Fibroblast of upper back skin (primary cell): Measurements from ENCODE around the gene DAZ4.
"Not testable (repeated sequence)": the region's sequence is repeated elsewhere in the genome, so short reads cannot be mapped to it uniquely, and the experiment has no call there.

Source experiments
- DNase-seq: peaks from one replicate; pipeline ENCODE4 v3.0.0-alpha.2; 2013

DAZ4 gene, protein sequence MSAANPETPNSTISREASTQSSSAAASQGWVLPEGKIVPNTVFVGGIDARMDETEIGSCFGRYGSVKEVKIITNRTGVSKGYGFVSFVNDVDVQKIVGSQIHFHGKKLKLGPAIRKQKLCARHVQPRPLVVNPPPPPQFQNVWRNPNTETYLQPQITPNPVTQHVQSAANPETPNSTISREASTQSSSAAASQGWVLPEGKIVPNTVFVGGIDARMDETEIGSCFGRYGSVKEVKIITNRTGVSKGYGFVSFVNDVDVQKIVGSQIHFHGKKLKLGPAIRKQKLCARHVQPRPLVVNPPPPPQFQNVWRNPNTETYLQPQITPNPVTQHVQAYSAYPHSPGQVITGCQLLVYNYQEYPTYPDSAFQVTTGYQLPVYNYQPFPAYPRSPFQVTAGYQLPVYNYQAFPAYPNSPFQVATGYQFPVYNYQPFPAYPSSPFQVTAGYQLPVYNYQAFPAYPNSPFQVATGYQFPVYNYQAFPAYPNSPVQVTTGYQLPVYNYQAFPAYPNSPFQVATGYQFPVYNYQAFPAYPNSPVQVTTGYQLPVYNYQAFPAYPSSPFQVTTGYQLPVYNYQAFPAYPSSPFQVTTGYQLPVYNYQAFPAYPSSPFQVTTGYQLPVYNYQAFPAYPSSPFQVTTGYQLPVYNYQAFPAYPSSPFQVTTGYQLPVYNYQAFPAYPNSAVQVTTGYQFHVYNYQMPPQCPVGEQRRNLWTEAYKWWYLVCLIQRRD

DNA sequence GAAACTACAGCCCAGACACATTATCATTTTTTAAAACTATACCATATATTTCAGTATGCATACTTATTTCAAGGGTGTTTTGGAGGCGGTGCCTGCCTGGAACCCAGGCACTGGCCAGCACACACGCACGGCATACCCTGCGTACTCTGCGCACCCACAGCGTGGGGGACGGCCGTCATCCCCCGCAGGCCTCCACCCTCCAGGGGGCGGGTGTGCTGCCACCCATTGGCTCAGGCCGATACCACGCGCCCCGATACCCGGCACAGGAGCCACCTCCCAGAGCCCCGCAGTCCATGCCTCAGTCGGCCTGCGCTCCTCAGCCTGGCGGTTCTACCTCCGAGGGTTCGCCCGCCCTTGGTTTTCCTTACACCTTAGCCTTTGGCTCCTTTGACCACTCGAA lies at the start of gene DAZ4:
DAZ4 (plus strand) TSS at position 301 of the 400 bp plus-strand sequence. CDS start 208 bp downstream, outside the sequence.
- DNase-seq: not testable (repeated sequence)

DNA sequence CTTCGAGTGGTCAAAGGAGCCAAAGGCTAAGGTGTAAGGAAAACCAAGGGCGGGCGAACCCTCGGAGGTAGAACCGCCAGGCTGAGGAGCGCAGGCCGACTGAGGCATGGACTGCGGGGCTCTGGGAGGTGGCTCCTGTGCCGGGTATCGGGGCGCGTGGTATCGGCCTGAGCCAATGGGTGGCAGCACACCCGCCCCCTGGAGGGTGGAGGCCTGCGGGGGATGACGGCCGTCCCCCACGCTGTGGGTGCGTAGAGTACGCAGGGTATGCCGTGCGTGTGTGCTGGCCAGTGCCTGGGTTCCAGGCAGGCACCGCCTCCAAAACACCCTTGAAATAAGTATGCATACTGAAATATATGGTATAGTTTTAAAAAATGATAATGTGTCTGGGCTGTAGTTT lies 20.4 kb upstream of the DAZ4 start, which contains the start of gene DAZ3:
DAZ3 (minus strand) TSS at position 101 of the 400 bp plus-strand sequence. CDS start 208 bp downstream, outside the sequence.
- not testable (repeated sequence) for DNase-seq

DNA sequence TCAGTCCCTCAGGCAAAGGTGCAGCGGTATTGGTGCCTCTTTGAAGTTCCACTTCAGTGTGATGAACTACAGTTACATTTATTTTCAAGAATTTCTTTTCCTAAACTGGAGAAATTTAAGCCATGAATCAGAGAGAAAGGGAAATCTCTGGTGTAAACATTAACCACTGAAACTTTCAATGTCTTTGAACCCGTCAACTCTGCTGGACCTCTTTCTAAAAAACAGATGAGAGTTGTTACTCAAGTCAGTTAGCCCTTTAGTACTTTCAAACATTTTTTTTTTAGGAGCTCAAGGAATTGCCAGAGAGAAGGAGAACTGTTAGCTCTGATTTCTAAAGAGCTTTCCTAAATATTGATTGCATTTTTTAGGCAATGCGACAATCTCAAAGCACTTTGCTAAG lies 11.9 kb upstream of the DAZ4 start:
- DNase-seq: not testable (repeated sequence)

DNA sequence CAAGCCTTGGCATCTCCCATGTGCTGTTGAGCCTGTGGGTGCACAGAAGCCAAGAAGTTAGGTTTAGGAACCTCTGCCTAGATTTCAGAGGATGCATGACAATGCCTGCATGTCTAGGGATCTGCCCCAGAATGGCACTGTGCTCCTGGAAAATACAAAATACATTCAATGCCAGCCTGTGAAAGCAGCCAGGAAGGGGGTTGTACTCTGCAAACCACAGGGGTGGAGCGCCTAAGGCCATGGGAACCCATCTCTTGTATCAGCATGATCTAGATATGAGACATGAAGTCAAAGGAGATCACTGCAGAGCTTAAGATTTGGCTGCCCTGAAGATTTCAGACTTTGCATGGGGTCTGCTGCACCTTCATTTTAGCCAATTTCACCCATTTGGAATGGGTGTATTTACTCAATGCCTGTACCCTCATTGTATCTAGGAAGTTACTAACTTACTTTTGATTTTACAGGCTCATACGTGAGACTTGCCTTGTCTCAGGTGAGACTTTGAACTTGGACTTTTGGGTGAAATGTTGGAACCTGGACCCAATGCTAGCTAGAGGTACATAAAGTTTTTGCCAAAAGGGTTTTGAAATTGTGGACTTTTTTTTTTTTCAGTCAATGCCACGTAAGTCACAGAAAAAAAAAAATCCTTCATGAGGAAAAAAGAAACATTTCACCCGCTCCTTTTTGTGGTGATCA lies 9.4 kb upstream of the DAZ4 start:
- DNase-seq: not testable (repeated sequence)

DNA sequence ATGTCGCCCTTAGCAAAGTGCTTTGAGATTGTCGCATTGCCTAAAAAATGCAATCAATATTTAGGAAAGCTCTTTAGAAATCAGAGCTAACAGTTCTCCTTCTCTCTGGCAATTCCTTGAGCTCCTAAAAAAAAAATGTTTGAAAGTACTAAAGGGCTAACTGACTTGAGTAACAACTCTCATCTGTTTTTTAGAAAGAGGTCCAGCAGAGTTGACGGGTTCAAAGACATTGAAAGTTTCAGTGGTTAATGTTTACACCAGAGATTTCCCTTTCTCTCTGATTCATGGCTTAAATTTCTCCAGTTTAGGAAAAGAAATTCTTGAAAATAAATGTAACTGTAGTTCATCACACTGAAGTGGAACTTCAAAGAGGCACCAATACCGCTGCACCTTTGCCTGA lies 8.7 kb upstream of the DAZ4 start:
- not testable (repeated sequence) for DNase-seq
